ENCODE data around the gene ZNF341.

DNA sequence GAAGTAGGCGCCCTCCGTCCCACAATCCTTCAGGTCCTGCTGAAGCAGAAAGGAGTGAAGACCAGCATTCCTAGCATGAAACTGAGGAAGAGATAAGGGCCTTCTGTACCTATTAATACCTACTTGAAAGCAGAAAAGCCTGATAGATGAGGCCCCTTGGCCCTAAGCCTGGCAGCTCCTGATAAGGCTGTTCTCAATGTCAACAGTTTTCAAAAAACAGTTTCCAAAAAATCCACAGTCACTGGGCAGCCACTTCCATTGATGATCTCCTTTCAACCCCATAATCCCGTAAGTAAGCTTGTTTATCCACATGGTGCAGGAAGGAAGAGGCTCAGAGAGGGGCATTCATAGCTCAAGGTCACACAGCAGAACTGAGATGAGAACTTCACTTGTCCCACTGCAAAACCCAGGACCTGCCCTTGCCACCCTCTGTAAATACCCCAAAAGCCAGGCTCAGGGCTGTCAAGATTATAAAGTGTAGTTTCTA, 42.8 kb upstream of the ZNF341 start:
- no peak for TF ChIP-seq MXI1 (conservative IDR thresholded peaks at IDR 0.05; ENCODE audit: poor library complexity, severe bottlenecking)
- TF ChIP-seq, protein P1, sequence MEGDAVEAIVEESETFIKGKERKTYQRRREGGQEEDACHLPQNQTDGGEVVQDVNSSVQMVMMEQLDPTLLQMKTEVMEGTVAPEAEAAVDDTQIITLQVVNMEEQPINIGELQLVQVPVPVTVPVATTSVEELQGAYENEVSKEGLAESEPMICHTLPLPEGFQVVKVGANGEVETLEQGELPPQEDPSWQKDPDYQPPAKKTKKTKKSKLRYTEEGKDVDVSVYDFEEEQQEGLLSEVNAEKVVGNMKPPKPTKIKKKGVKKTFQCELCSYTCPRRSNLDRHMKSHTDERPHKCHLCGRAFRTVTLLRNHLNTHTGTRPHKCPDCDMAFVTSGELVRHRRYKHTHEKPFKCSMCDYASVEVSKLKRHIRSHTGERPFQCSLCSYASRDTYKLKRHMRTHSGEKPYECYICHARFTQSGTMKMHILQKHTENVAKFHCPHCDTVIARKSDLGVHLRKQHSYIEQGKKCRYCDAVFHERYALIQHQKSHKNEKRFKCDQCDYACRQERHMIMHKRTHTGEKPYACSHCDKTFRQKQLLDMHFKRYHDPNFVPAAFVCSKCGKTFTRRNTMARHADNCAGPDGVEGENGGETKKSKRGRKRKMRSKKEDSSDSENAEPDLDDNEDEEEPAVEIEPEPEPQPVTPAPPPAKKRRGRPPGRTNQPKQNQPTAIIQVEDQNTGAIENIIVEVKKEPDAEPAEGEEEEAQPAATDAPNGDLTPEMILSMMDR (IDR thresholded peaks at IDR 0.05; ENCODE audit: poor library complexity, severe bottlenecking), result no peak
- TF ChIP-seq RAD21 (conservative IDR thresholded peaks at IDR 0.05), result no peak
- no peak for TF ChIP-seq POLR2AphosphoS5 (IDR thresholded peaks at IDR 0.05)
- TF ChIP-seq EZH2 (IDR thresholded peaks at IDR 0.05; ENCODE audit: borderline replicate concordance, insufficient read depth, low read length, poor library complexity, severe bottlenecking), result no peak
- no peak for TF ChIP-seq EP300 (conservative IDR thresholded peaks at IDR 0.05; ENCODE audit: poor library complexity, severe bottlenecking)
- TF ChIP-seq, protein P2, sequence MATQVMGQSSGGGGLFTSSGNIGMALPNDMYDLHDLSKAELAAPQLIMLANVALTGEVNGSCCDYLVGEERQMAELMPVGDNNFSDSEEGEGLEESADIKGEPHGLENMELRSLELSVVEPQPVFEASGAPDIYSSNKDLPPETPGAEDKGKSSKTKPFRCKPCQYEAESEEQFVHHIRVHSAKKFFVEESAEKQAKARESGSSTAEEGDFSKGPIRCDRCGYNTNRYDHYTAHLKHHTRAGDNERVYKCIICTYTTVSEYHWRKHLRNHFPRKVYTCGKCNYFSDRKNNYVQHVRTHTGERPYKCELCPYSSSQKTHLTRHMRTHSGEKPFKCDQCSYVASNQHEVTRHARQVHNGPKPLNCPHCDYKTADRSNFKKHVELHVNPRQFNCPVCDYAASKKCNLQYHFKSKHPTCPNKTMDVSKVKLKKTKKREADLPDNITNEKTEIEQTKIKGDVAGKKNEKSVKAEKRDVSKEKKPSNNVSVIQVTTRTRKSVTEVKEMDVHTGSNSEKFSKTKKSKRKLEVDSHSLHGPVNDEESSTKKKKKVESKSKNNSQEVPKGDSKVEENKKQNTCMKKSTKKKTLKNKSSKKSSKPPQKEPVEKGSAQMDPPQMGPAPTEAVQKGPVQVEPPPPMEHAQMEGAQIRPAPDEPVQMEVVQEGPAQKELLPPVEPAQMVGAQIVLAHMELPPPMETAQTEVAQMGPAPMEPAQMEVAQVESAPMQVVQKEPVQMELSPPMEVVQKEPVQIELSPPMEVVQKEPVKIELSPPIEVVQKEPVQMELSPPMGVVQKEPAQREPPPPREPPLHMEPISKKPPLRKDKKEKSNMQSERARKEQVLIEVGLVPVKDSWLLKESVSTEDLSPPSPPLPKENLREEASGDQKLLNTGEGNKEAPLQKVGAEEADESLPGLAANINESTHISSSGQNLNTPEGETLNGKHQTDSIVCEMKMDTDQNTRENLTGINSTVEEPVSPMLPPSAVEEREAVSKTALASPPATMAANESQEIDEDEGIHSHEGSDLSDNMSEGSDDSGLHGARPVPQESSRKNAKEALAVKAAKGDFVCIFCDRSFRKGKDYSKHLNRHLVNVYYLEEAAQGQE (IDR thresholded peaks at IDR 0.05; ENCODE audit: borderline replicate concordance), result no peak
- no peak for TF ChIP-seq TAF1 (IDR thresholded peaks at IDR 0.05; ENCODE audit: low read depth)

Data from neural cell (in vitro differentiated cells).